ENCODE data around the gene ZXDA. TPM values are rescaled to one million over a fixed set of nuclear protein-coding genes. Genes with fewer than 3 reads are reported as not detected.

ZXDA gene
- total and polyA plus RNA-seq, 10 donors, result 0.76 to 13.0 (median 8.1) TPM

GRCh38 chrX:57871463-57871862 is 38.8 kb downstream of the ZXDA start:
- H3K4me3 ChIP-seq, result no peak overlapping the region
- TF ChIP-seq POLR2A (IDR thresholded peaks at IDR 0.05), result no peak
- TF ChIP-seq POLR2AphosphoS5 (IDR thresholded peaks at IDR 0.05), result no peak
- no peak for TF ChIP-seq CTCF (IDR thresholded peaks at IDR 0.05 in 8 of 11, conservative IDR thresholded peaks at IDR 0.05 in 3 of 11)
- H3K36me3 ChIP-seq, result no peaks in the 10 kb centered on the region
- H3K4me1 ChIP-seq, result no peaks in the 10 kb centered on the region
- 76 to 100% (median 89%) methylated on average over 2 to 6 of the region's 6 CpGs for WGBS, 5 donors
- no peaks in the 10 kb centered on the region for H3K27me3 ChIP-seq (replicated peaks in 1 of 7)
- intact Hi-C loops (cut with DNase I; ENCODE audit: low total_unique reads), result no loop called here
- no peak overlapping the region for H3K27ac ChIP-seq
- no peak for DNase-seq
- peaks cover 0 to 62% (median 21%) of the 10 kb centered on the region in 8 donors for H3K9me3 ChIP-seq

Other genes with a start within 250 kb of the ZXDA start
- under 1 TPM in 3 of 7 donors, not detected in 4; 0.07 to 0.18 (median 0.17) TPM for gene NLRP2B, start 230.2 kb downstream of the ZXDA start, total RNA-seq
- gene NLRP2B, start 230.2 kb downstream of the ZXDA start, polyA plus RNA-seq, result under 1 TPM in 1 of 3 donors, not detected in 2; 0.03 TPM

All from spleen (tissue), 11 donors.